GM12878 (cell line): Measurements from ENCODE around the gene PRDM16. TPM values are rescaled to one million over a fixed set of nuclear protein-coding genes. Genes with fewer than 3 reads are reported as not detected.

ENCODE experiments used
- ATAC-seq: fragments of 200-7000 bp; cut with Tn5 transposase; 3 replicates; pipeline ENCODE4 v1.9.1; 2020; ENCODE audit warnings: mild to moderate bottlenecking, moderate library complexity
- BruUV-seq: library from RNA; stranded (reverse); fragments of 400-500 nt; replicated peaks from 2 replicates; lab custom pipeline; 2021; lab: Mats Ljungman, UMichigan
- CTCF ChIA-PET: fragments of 300-600 bp; sonication (Branson Sonifier 250); formaldehyde crosslinking; extraction: SDS; loops from one replicate; lab custom pipeline; 2021; ENCODE audit warnings: inconsistent platforms; lab: Yijun Ruan, JAX
- POLR2A ChIA-PET: fragments of 350-600 bp; formaldehyde crosslinking; extraction: SDS; loops from one replicate; lab custom pipeline; 2021; ENCODE audit warnings: inconsistent platforms; lab: Charles Lee
- RAD21 ChIA-PET: fragments of 300-600 bp; sonication (Branson Sonifier 250); formaldehyde crosslinking; loops from one replicate; lab custom pipeline; 2023; ENCODE audit warnings: antibody characterized with exemption; ENCODE audit not compliant: unreplicated experiment; lab: Charles Lee
- SMC1A ChIA-PET: fragments of 300-600 bp; sonication (Branson Sonifier 250); formaldehyde crosslinking; loops from one replicate; lab custom pipeline; 2023; ENCODE audit not compliant: unreplicated experiment, uncharacterized antibody; lab: Charles Lee
- DNase-seq: peaks from one replicate; pipeline ENCODE4 v3.0.0-alpha.2; 2011; ENCODE audit warnings: low read depth, low spot score
- FAIRE-seq: peaks from 3 replicates; lab custom pipeline; 2011; peaks lifted over from hg19 to GRCh38; lab: Jason Lieb, UNC
- H2AFZ ChIP-seq: 2 replicates; pipeline ENCODE4 v1.6.0; 2011; ENCODE audit warnings: low read depth, low read length, control low read depth; ENCODE audit not compliant: control insufficient read depth
- H3K27ac ChIP-seq: 2 replicates; pipeline ENCODE4 v1.5.1; 2011; ENCODE audit warnings: control low read depth; ENCODE audit not compliant: control insufficient read depth, insufficient read depth
- H3K27me3 ChIP-seq, 2 experiments: replicated peaks in 1 of 2; 2 replicates each; pipeline versions ENCODE4 v1.6.0 to v1.6.1; 2011; ENCODE audit warnings: low read length in 1 of 2; ENCODE audit not compliant: control insufficient read depth in 2 of 2, insufficient read depth in 2 of 2
- H3K36me3 ChIP-seq, 2 experiments: 2 replicates each; pipeline ENCODE4 v1.5.1; 2011; ENCODE audit warnings: low read length in 1 of 2; ENCODE audit not compliant: control insufficient read depth in 2 of 2, insufficient read depth in 2 of 2
- H3K4me1 ChIP-seq: 2 replicates; pipeline ENCODE4 v1.6.1; 2011; ENCODE audit warnings: mild to moderate bottlenecking, low read length, moderate library complexity, mixed read lengths; ENCODE audit not compliant: control insufficient read depth, insufficient read depth
- H3K4me2 ChIP-seq: 2 replicates; pipeline ENCODE4 v1.6.0; 2011; ENCODE audit warnings: control low read depth; ENCODE audit not compliant: control insufficient read depth, insufficient read depth
- H3K4me3 ChIP-seq: fragments of 200-600 bp; sonication (generic); 2 replicates; pipeline ENCODE4 v1.5.1; 2016
- H3K79me2 ChIP-seq: 2 replicates; pipeline ENCODE4 v1.6.0; 2011; ENCODE audit warnings: low read length; ENCODE audit not compliant: control insufficient read depth, insufficient read depth
- H3K9ac ChIP-seq: 2 replicates; pipeline ENCODE4 v1.8.0; 2011; ENCODE audit warnings: low read length, control low read depth, mixed read lengths; ENCODE audit not compliant: control insufficient read depth, insufficient read depth
- H3K9me3 ChIP-seq: replicated peaks from 3 replicates; pipeline ENCODE4 v1.5.1; 2011; ENCODE audit warnings: mild to moderate bottlenecking, low read length; ENCODE audit not compliant: control insufficient read depth, insufficient read depth
- H4K20me1 ChIP-seq: 2 replicates; pipeline ENCODE4 v1.6.0; 2011; ENCODE audit not compliant: control insufficient read depth, insufficient read depth
- EED ChIP-seq: sonication (generic); IDR thresholded peaks from 2 replicates; pipeline ENCODE4 v1.6.1; 2016; ENCODE audit warnings: antibody characterized with exemption, low read depth
- EP300 ChIP-seq, 2 experiments: fragments of 150-350 bp in 1 of 2; IDR thresholded peaks; 2 replicates each; pipeline ENCODE4 v1.6.1; 2011 to 2012; ENCODE audit warnings: low read depth in 2 of 2, low read length in 2 of 2, borderline replicate concordance in 1 of 2, improper control_type of control experiment in 1 of 2, inconsistent platforms in 1 of 2; ENCODE audit not compliant: control insufficient read depth in 1 of 2
- KLF5 ChIP-seq: fragments of 450-650 bp; IDR thresholded peaks from 2 replicates; pipeline ENCODE4 v1.6.1; 2014; ENCODE audit warnings: mild to moderate bottlenecking; ENCODE audit not compliant: partially characterized antibody
- MYB ChIP-seq: fragments of 150-350 bp; IDR thresholded peaks from 2 replicates; pipeline ENCODE4 v1.6.1; 2014; ENCODE audit warnings: mild to moderate bottlenecking, low read depth, low read length, borderline replicate concordance
- NR2F1 ChIP-seq: fragments of 450-650 bp; conservative IDR thresholded peaks from 2 replicates; pipeline ENCODE4 v1.6.1; 2017; ENCODE audit warnings: mild to moderate bottlenecking
- RFX5 ChIP-seq: IDR thresholded peaks from 2 replicates; pipeline ENCODE4 v1.6.1; 2011; ENCODE audit warnings: low read depth, low read length, improper control_type of control experiment
- TCF3 ChIP-seq: IDR thresholded peaks from 2 replicates; pipeline ENCODE4 v1.6.1; 2012; ENCODE audit warnings: low read depth, mild to moderate bottlenecking, low read length, borderline replicate concordance; ENCODE audit not compliant: insufficient read depth
- WGBS: methylation state at CpG from one replicate; pipeline ENCODE4 v1.1.6; 2016; ENCODE audit warnings: low lambda C conversion rate; ENCODE audit not compliant: insufficient replicate concordance, insufficient coverage; ENCODE audit errors: missing lambda C conversion rate; 5-methylcytosine and 5-hydroxymethylcytosine counted together
- in situ Hi-C: fragments of 300-500 bp; cut with MboI; formaldehyde crosslinking; loops from 9 replicates; pipeline ENCODE4 v1.14.3; 2018; ENCODE audit warnings: mixed read lengths
- intact Hi-C: fragments of 100-400 bp; cut with micrococcal nuclease; formaldehyde crosslinking; loops from one replicate; pipeline ENCODE4 v1.14.2; 2022; ENCODE audit not compliant: unreplicated experiment
- polyA plus RNA-seq, 11 experiments: library from polyadenylated mRNA; depleted of rRNA in 4 of 11; unstranded in 6 of 11; stranded (reverse) in 5 of 11; fragments of >200 nt; fragmentation: Nextera tagmentation in 4 of 11; fragmentation: Illumina TruSeq in 1 of 11; extraction: Ambion mirVana in 4 of 11; extraction: Trizol in 1 of 11; gene quantifications; 1 replicate in 1 of 11; 2 replicates in 10 of 11; pipeline versions ENCODE4 v1.2.1 to v1.2.3, GENCODE V29; 2011 to 2016; ENCODE audit warnings: inconsistent platforms in 2 of 11, missing spikeins in 2 of 11, low read depth in 1 of 11
- total RNA-seq, 4 experiments: library from RNA; depleted of rRNA in 3 of 4; stranded (reverse); fragments of >200 nt in 3 of 4; fragmentation: Illumina TruSeq in 1 of 4; extraction: Trizol in 1 of 4; gene quantifications; 2 replicates each; pipeline versions ENCODE4 v1.2.1 to v1.2.3, GENCODE V29; 2013 to 2021
- TF ChIP-seq, protein P1 (sequence below): fragments of 450-650 bp; IDR thresholded peaks from 2 replicates; pipeline ENCODE4 v1.6.1; 2017; ENCODE audit warnings: antibody characterized with exemption, mild to moderate bottlenecking, moderate library complexity

The PRDM16 gene
- total and polyA plus RNA-seq, 10 of the 15 experiments (the other 5 are each of a cell fraction or from before 2014, with no cell fraction given), result 0.03 TPM; not detected in 9

GRCh38 chr1:3183813-3184212, 114.8 kb downstream of the PRDM16 start:
- Histone ChIP-seq H3K36me3 (no peaks in the 10 kb centered on the region), H3K4me2 (no peak overlapping the region), H4K20me1 (no peaks in the 10 kb centered on the region), H3K9me3 (peaks cover 4% of the 10 kb centered on the region; the same call in 1 of the 3 replicates), H3K27me3 (no peaks in the 10 kb centered on the region; a peak in 1 of 4 replicates), H3K9ac (no peak overlapping the region), H3K27ac (no peak overlapping the region), H3K4me1 (no peaks in the 10 kb centered on the region), H3K79me2 (no peaks in the 10 kb centered on the region), H2AFZ (no peak overlapping the region), H3K4me3 (no peak overlapping the region)
- DNase-seq (no peak), FAIRE-seq (no peak), ATAC-seq (no peak)
- BruUV-seq, result no TSS peak
- 50% methylated on average over 22 of the region's 22 CpGs for WGBS
- SMC1A ChIA-PET, result no interaction called here
- POLR2A ChIA-PET, result no interaction called here
- RAD21 ChIA-PET, result no interaction called here
- CTCF ChIA-PET, result no interaction called here
- TF ChIP-seq RFX5, result no peak
- no peak for TF ChIP-seq MYB
- no peak for TF ChIP-seq EP300 (IDR thresholded peaks at IDR 0.05; ENCODE audit: borderline replicate concordance in 1 of 2, control insufficient read depth in 1 of 2, low read depth in 2 of 2, low read length in 2 of 2)
- TF ChIP-seq, protein P1, sequence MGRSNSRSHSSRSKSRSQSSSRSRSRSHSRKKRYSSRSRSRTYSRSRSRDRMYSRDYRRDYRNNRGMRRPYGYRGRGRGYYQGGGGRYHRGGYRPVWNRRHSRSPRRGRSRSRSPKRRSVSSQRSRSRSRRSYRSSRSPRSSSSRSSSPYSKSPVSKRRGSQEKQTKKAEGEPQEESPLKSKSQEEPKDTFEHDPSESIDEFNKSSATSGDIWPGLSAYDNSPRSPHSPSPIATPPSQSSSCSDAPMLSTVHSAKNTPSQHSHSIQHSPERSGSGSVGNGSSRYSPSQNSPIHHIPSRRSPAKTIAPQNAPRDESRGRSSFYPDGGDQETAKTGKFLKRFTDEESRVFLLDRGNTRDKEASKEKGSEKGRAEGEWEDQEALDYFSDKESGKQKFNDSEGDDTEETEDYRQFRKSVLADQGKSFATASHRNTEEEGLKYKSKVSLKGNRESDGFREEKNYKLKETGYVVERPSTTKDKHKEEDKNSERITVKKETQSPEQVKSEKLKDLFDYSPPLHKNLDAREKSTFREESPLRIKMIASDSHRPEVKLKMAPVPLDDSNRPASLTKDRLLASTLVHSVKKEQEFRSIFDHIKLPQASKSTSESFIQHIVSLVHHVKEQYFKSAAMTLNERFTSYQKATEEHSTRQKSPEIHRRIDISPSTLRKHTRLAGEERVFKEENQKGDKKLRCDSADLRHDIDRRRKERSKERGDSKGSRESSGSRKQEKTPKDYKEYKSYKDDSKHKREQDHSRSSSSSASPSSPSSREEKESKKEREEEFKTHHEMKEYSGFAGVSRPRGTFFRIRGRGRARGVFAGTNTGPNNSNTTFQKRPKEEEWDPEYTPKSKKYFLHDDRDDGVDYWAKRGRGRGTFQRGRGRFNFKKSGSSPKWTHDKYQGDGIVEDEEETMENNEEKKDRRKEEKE, result no peak
- no peak for TF ChIP-seq EED
- no peak for TF ChIP-seq NR2F1
- no peak for TF ChIP-seq TCF3
- TF ChIP-seq KLF5, result no peak
- intact Hi-C loops (no loop called here), in situ Hi-C loops (no loop called here)
